Neural progenitor cell (in vitro differentiated cells): ENCODE data around the gene MAPK12. TPM values are rescaled to one million over a fixed set of nuclear protein-coding genes. Genes with fewer than 3 reads are reported as not detected.

Experiments used
- DNase-seq: peaks from one replicate; pipeline ENCODE4 v3.0.0-alpha.2; 2016; ENCODE audit warnings: low spot score
- H2AFZ ChIP-seq: fragments of 200-600 bp; sonication (generic); replicated peaks from 2 replicates; pipeline ENCODE4 v1.6.1; 2016; ENCODE audit warnings: antibody characterized with exemption
- H3F3A ChIP-seq: fragments of 200-600 bp; sonication (generic); 2 replicates; pipeline ENCODE4 v1.6.1; 2016; ENCODE audit warnings: antibody characterized with exemption, low read depth
- H3K27ac ChIP-seq: fragments of 200-600 bp; sonication (generic); 2 replicates; pipeline ENCODE4 v1.5.1; 2016; ENCODE audit warnings: mild to moderate bottlenecking
- H3K27me3 ChIP-seq: fragments of 200-600 bp; sonication (generic); 2 replicates; pipeline ENCODE4 v1.6.1; 2016; ENCODE audit warnings: mild to moderate bottlenecking, moderate library complexity
- H3K36me3 ChIP-seq: fragments of 200-600 bp; sonication (generic); 2 replicates; pipeline ENCODE4 v1.5.1; 2016
- H3K4me1 ChIP-seq: fragments of 200-600 bp; sonication (generic); 2 replicates; pipeline ENCODE4 v1.6.1; 2016; ENCODE audit warnings: mixed run types
- H3K4me2 ChIP-seq: fragments of 200-600 bp; sonication (generic); 2 replicates; pipeline ENCODE4 v1.6.1; 2016
- H3K4me3 ChIP-seq: fragments of 200-600 bp; sonication (generic); 2 replicates; pipeline ENCODE4 v1.5.1; 2016
- H3K79me2 ChIP-seq: fragments of 200-600 bp; sonication (generic); 2 replicates; pipeline ENCODE4 v1.6.1; 2016; ENCODE audit warnings: low read depth
- H3K9ac ChIP-seq: fragments of 200-600 bp; sonication (generic); 2 replicates; pipeline ENCODE4 v1.6.1; 2016
- H3K9me3 ChIP-seq: fragments of 200-600 bp; sonication (generic); 2 replicates; pipeline ENCODE4 v1.5.1; 2016; ENCODE audit warnings: low read depth
- H4K20me1 ChIP-seq: fragments of 200-600 bp; sonication (generic); 2 replicates; pipeline ENCODE4 v1.6.1; 2016; ENCODE audit warnings: low read depth
- H3K27ac Mint-ChIP-seq: 3 replicates; pipeline ENCODE4 v1.8.0; 2021; ENCODE audit warnings: mixed read lengths
- H3K27me3 Mint-ChIP-seq: 2 replicates; pipeline ENCODE4 v1.8.0; 2022; ENCODE audit warnings: low read depth, mild to moderate bottlenecking, inconsistent platforms, moderate library complexity, mixed read lengths; ENCODE audit not compliant: insufficient read depth
- H3K36me3 Mint-ChIP-seq: 3 replicates; pipeline ENCODE4 v1.8.0; 2021; ENCODE audit warnings: mixed read lengths
- H3K4me1 Mint-ChIP-seq: 3 replicates; pipeline ENCODE4 v1.8.0; 2021; ENCODE audit warnings: mixed read lengths
- H3K4me3 Mint-ChIP-seq: 3 replicates; pipeline ENCODE4 v1.8.0; 2021; ENCODE audit warnings: mild to moderate bottlenecking, moderate library complexity, mixed read lengths
- H3K9me3 Mint-ChIP-seq: 3 replicates; pipeline ENCODE4 v1.8.0; 2020; ENCODE audit warnings: mixed read lengths
- EZH2 ChIP-seq: fragments of 200-600 bp; sonication (generic); IDR thresholded peaks from 2 replicates; pipeline ENCODE4 v1.6.1; 2017; ENCODE audit warnings: antibody characterized with exemption, mild to moderate bottlenecking, moderate library complexity
- EZH2phosphoT487 ChIP-seq: fragments of 200-600 bp; sonication (generic); IDR thresholded peaks from 2 replicates; pipeline ENCODE4 v1.6.1; 2017; ENCODE audit warnings: antibody characterized with exemption
- total RNA-seq: library from RNA; depleted of rRNA; stranded (reverse); fragments of >200 nt; gene quantifications from 2 replicates; pipeline ENCODE4 v1.2.3, GENCODE V29; 2015; ENCODE audit warnings: low replicate concordance
- TF ChIP-seq, protein P1 (sequence below): fragments of 200-600 bp; sonication (generic); IDR thresholded peaks from 2 replicates; pipeline ENCODE4 v1.5.1; 2017; ENCODE audit warnings: antibody characterized with exemption, mild to moderate bottlenecking

MAPK12 gene
- total RNA-seq, 1 donor from 2014 or later = 18.7 TPM

DNA sequence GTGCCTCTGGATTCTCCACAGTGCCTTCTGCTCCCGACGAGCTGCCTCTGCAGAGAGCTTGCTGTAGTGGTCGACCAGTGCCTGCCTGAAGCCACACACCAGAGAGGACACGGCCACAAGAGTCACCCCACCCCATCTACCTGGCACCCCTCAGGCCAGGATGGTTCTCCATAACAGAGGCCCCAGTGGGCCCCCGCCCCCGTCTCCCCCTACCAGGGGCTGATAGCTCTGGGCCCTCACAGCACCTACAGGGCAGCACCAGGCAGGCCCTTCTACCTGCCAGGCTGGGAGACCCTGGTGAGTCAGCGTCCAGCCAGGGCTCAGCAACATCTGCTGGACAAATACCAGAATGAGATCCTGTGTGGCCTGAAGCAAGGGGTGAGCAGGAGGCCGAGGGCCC, 39.0 kb downstream of the MAPK12 start:
- Histone ChIP-seq H3F3A (no peaks in the 10 kb centered on the region), H3K9me3 (no peaks in the 10 kb centered on the region), H3K36me3 (no peaks in the 10 kb centered on the region), H3K4me1 (no peaks in the 10 kb centered on the region), H3K27ac (no peak overlapping the region), H3K27me3 (no peaks in the 10 kb centered on the region), H3K4me2 (no peak overlapping the region), H3K9ac (no peak overlapping the region), H3K79me2 (no peaks in the 10 kb centered on the region), H3K4me3 (no peak overlapping the region), H2AFZ (no peak overlapping the region), H4K20me1 (no peaks in the 10 kb centered on the region)
- TF ChIP-seq, protein P1, sequence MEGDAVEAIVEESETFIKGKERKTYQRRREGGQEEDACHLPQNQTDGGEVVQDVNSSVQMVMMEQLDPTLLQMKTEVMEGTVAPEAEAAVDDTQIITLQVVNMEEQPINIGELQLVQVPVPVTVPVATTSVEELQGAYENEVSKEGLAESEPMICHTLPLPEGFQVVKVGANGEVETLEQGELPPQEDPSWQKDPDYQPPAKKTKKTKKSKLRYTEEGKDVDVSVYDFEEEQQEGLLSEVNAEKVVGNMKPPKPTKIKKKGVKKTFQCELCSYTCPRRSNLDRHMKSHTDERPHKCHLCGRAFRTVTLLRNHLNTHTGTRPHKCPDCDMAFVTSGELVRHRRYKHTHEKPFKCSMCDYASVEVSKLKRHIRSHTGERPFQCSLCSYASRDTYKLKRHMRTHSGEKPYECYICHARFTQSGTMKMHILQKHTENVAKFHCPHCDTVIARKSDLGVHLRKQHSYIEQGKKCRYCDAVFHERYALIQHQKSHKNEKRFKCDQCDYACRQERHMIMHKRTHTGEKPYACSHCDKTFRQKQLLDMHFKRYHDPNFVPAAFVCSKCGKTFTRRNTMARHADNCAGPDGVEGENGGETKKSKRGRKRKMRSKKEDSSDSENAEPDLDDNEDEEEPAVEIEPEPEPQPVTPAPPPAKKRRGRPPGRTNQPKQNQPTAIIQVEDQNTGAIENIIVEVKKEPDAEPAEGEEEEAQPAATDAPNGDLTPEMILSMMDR = no peak
- TF ChIP-seq EZH2phosphoT487 = no peak
- TF ChIP-seq EZH2 = no peak
- no peak for DNase-seq
- H3K4me3 Mint-ChIP-seq = no peak overlapping the region
- H3K9me3 Mint-ChIP-seq = no peaks in the 10 kb centered on the region
- H3K27me3 Mint-ChIP-seq = peaks cover 8% of the 10 kb centered on the region
- no peak overlapping the region for H3K27ac Mint-ChIP-seq
- H3K36me3 Mint-ChIP-seq = peaks cover 5% of the 10 kb centered on the region
- H3K4me1 Mint-ChIP-seq = no peaks in the 10 kb centered on the region

DNA sequence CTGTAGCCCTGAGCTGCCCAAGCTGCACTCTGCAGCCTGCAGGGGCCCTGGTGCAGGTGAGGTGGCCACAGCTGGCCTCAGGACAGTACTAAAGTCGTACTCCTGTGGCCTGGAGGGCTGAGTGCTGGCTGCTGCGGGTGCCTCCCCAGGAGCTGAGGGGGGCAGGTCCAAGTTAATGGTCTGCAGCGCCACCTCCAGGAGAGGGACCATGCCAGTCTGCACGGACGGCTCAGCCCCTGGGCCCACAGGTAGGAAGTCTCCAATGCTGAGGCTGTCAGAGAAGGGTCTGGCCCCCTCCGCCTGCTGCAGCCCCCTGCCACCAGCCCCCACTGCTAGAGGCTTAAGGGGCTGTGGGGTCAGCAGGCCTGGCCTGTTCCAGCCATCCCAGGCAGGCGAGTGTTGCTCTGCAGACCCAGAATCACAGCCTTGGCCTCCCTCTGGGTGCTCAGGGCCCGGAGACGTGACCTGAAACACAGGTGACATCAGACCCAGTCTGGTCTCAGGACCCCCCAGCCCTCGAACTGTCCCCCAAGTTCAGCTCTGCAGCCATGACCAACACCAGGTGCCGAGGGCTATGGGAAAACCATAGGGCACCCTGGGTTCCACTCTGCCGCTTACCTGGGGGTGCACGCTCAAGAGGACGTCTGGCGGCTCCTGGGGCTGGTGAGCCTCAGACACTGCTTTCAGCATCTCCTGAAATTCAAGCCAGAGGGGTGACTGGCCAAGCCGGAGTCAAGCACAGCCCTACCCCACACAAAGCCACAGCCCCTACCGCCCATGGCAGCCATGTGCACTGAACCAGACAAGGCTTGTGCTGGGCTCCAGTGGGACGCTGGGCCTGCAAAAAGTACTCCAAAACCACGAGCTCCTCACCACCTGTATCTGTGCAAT, 39.8 kb downstream of the MAPK12 start:
- no peaks in the 10 kb centered on the region for H3F3A ChIP-seq
- H3K4me1 ChIP-seq = no peaks in the 10 kb centered on the region
- H3K9ac ChIP-seq = no peak overlapping the region
- no peak overlapping the region for H3K27ac ChIP-seq
- H3K36me3 Mint-ChIP-seq = peaks cover 5% of the 10 kb centered on the region
- peaks cover 8% of the 10 kb centered on the region for H3K27me3 Mint-ChIP-seq
- H3K4me3 ChIP-seq = no peak overlapping the region
- H3K27ac Mint-ChIP-seq = no peak overlapping the region
- no peaks in the 10 kb centered on the region for H4K20me1 ChIP-seq
- no peaks in the 10 kb centered on the region for H3K36me3 ChIP-seq
- H3K4me3 Mint-ChIP-seq = no peak overlapping the region
- H3K4me1 Mint-ChIP-seq = no peaks in the 10 kb centered on the region
- TF ChIP-seq EZH2phosphoT487 (no peak), EZH2 (no peak)
- TF ChIP-seq, protein P1 = no peak
- no peaks in the 10 kb centered on the region for H3K9me3 ChIP-seq
- no peak overlapping the region for H2AFZ ChIP-seq
- H3K79me2 ChIP-seq = no peaks in the 10 kb centered on the region
- H3K27me3 ChIP-seq = no peaks in the 10 kb centered on the region
- no peak for DNase-seq
- H3K9me3 Mint-ChIP-seq = no peaks in the 10 kb centered on the region
- H3K4me2 ChIP-seq = no peak overlapping the region

DNA sequence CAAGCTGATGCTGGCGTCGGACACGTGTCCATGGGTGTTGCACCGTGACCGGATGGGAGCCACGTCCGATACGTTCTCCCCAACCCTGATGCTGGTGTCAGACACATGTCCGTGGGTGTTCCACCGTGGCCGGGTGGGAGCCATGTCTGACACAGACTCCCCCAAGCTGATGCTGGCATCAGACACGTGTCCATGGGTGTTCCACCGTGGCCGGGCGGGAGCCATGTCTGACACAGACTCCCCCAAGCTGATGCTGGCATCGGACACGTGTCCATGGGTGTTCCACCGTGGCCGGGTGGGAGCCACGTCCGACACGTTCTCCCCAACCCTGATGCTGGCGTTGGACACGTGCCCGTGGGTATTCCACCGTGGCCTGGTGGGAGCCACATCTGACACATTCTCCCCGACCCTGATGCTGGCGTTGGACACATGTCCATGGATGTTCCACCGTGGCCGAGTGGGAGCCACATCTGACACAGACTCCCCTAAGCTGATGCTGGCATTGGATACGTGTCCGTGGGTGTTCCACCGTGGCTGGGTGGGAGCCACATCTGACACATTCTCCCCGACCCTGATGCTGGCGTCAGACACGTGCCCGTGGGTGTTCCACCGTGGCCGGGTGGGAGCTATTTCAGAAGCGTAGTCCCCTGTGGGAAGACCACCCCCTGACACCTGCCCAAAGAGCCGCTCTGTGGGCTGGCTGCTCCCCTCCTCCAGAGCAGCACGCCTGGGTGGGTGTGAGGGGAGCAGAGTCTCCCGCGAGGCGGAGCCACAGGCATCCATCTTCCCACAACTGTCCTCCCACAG, 40.7 kb downstream of the MAPK12 start:
- Histone ChIP-seq H3F3A (no peaks in the 10 kb centered on the region), H3K9ac (no peak overlapping the region), H2AFZ (no peak overlapping the region), H3K27me3 (no peaks in the 10 kb centered on the region), H3K36me3 (no peaks in the 10 kb centered on the region), H3K4me3 (no peak overlapping the region), H3K27ac (no peak overlapping the region), H3K9me3 (no peaks in the 10 kb centered on the region), H3K79me2 (no peaks in the 10 kb centered on the region), H3K4me1 (no peaks in the 10 kb centered on the region), H4K20me1 (no peaks in the 10 kb centered on the region), H3K4me2 (no peak overlapping the region)
- H3K9me3 Mint-ChIP-seq = no peaks in the 10 kb centered on the region
- peaks cover 8% of the 10 kb centered on the region for H3K27me3 Mint-ChIP-seq
- H3K4me1 Mint-ChIP-seq = no peaks in the 10 kb centered on the region
- DNase-seq = no peak
- TF ChIP-seq EZH2 = no peak
- TF ChIP-seq, protein P1 = no peak
- H3K36me3 Mint-ChIP-seq = peaks cover 9% of the 10 kb centered on the region
- H3K4me3 Mint-ChIP-seq = no peak overlapping the region
- H3K27ac Mint-ChIP-seq = no peak overlapping the region
